Measurements from ENCODE around the gene NDST1.

Gene NDST1

DNA sequence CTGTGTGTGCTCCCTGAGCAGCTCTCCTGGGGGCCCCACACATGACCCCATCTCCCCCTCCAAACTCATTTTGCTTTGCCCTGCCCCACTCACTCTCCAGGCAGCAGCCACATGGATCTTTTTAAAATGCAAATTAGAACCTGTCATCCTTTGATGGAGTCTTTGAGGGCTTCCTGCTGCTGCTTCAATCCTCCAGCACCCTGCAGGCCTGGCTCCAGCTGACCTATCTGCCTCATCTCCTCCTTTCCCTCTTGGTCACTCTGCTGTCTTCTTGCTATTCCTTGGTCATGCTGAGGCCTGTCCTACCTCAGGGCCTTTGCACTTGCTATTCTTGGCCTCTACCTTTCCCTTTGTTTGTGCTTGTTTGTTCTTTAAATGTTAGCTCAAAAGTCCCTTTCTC lies 17.9 kb downstream of the NDST1 start:
- DNase-seq = no peak

DNA sequence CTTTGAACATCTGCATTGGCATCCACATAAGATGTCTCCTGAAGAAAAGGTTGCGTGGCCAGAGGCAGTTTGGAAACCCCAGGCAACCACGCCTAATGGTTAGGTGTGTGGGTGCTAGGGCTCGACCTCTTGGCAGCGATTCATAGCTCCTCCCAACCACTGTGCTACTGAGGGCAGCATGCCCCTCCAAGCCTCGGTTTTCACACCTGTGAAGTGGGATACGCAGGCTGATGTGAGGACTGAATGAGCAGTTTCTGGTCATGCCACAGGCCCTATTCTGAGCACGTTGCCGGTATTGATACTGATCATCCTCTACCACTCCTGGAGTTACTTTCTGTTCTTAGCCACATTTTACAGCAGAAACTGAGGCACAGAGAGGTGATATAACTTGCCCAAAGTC lies 19.1 kb downstream of the NDST1 start:
- DNase-seq = no peak

DNA sequence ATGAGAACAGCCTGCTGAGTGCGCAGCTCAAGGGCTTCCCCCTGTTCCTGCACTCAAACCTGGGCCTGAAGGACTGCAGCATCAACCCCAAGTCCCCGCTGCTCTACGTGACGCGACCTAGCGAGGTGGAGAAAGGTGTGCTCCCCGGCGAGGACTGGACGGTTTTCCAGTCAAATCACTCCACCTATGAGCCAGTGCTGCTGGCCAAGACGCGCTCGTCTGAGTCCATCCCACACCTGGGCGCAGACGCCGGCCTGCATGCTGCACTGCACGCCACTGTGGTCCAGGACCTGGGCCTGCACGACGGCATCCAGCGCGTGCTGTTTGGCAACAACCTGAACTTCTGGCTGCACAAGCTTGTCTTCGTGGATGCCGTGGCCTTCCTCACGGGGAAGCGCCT lies 19.9 kb downstream of the NDST1 start:
- DNase-seq = no peak

DNA sequence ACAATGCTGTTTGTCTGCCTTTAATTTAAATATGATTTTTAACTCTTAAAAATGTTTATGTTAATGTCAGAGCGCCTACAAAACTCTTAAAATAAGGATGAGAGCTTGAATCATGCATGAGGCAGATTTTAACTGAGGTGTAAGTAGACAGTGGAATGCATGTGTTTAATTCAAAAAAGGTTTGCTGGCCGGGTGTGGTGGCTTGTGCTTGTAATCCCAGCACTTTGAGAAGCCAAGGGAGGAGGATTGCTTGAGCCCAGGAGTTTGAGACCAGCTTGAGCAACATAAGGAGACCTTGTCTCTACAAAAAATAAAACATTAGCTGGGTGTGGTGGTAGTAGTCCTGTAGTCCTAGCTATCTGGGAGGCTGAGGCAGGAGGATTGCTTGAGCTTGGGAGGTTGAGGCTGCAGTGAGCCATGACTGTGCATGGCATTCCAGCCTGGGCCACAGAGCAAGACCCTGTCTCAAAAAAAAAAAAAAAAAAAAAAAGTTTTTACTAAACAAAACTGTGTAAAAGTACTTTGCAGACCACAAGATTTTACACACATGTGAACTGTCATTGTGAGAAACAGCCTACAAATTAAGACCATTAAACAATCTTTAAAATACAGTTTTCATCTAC lies 21.1 kb downstream of the NDST1 start:
- DNase-seq = no peak

DNA sequence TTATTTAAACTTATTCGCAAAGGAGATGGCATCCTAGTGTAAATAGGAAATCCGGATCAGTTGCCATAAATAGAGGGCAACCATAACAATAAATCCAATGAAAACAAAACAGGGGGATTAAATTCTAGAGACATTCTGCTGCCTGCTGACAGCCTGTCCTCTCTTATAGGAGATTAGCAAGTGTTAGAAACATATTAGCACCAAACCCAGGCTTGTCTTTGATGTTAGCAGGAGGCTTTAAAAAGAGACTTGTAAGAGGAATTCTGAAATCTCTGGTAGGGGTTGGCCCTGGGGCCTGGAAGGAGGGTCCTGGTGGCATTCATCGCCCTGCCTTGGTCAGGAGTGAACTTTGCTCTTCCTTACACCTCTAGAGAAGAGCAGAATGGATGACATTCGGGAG lies 21.6 kb downstream of the NDST1 start:
- DNase-seq = no peak

DNA sequence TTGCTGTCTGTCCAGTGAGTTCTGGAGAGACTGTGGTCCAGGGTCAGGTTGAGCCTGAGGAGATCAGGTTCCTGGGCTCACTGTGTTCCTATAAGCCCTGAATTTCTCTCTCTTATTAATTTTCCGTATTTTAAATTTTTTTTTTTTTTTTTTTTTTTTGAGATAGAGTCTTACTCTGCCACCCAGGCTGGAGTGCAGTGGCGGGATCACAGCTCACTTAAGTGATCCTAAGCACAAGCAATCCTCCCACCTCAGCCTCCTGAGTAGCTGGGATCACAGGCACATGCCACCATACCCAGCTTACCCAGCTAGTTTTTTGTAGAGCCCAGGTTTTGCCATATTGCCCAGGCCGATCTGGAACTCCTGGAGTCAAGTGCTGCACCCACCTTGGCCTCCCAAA lies 22.5 kb downstream of the NDST1 start:
- DNase-seq = no peak

DNA sequence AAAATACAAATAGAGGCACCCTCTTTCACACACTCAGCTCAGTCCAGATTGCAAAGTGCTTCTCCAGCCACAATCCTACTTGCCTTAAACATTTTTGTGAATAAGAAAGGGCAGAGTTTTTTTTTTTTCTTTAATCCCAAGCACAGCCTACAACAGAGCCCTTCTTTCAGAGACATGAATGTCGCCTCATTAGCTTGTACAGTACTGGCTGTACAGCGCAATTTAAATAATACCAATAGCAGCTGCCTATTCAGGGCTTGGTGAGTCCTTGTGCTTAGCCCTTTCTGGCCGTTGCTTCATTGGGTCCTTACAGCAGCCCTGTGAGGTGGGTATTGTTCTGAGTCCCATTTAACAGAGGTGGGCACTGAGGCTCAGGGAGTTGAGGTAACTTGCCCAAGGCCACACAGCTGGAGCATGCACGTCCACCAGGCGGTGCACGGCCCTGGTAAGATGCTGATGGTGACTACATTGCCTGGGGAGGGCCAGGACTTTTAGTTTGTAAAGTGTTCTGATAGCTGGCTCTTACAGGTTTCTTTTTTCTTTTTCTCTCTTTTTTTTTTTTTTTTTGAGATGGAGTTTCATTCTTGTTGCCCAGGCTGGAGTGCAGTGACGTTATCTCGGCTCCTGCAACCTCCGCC lies 23.1 kb downstream of the NDST1 start:
- DNase-seq = no peak

DNA sequence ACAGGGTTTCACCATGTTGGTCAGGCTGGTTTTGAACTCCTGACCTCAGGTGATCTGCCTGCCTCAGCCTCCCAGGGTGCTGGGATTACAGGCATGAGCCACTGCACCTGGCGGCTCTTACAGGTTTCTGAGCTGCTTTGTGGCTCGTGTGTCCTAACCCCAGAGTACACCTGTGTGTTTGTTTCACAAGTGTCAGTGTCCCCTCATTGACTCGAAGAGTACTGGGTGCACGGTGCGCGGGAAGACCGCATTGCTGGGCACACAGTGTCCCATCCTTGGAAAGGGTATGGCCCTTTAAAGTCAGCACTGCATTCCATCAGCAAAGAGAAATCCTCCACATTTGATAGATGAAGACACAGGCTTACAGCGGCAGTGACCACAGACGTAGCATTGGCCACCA lies 23.8 kb downstream of the NDST1 start:
- DNase-seq = no peak

DNA sequence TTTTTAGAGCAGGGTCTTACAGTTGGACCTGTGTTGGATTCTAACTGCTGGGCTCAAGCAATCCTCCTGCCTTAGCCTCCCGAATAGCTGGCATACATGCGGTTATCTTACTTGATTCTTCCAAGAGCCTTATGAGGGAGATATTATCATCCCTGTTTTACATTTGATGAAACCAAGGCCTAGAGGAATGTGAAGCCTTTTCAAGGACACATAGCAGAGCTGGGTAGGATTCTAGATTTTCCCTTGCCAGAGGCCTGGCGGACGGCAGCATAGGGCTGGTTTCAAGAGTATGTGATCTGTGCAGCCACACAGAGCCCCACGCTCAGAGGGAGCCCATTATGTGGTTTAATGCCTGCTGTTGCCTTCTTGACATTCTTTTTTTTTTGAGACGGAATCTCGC lies 24.2 kb downstream of the NDST1 start:
- DNase-seq = no peak

DNA sequence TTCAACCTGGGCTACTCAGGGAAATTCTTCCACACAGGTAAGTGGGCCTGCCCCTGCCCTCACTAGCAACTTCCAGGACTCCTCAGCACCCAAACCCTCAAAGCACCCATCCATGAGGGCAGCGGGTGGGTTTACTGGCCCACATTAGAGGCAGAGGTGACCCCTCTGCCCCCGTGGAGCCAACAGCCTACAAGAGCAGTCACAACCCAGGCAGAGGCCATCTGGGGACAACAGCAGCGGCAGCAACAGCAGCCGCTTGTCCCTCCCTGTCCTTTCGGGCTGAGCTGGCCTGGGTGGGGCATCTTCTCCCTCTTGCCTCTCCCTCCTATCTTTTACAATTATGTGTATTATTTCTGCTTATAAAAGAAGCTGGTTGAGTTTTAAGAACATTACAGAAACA lies 25.1 kb downstream of the NDST1 start:
- DNase-seq = no peak

DNA sequence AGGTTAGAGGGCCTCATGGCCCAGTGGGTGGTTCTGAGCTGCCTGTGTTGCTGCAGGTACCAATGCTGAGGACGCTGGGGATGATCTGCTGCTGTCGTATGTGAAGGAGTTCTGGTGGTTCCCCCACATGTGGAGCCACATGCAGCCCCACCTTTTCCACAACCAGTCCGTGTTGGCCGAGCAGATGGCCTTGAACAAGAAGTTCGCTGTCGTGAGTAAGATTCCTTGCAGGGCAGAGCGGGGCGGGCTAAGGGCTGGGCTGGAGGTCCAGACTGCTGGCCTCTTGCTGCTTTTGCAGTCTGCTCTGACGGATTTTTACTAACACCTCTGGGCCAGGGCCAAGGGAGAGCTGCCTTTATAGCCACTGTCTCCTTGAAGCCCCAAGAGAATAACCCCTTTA lies 26.9 kb downstream of the NDST1 start:
- DNase-seq = no peak

DNA sequence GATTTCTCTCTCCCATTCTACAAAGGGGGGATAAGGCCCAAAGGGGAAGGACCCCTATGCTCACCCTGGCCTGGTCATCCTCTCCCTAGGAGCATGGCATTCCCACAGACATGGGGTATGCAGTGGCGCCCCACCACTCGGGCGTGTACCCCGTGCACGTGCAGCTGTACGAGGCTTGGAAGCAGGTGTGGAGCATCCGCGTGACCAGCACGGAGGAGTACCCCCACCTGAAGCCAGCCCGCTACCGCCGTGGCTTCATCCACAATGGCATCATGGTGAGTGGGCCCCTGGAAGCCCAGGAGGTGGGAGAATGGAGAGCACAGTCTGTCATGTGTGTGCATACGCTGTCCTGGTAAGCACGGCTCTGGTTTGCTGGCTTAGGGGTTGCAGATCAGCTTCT lies 27.7 kb downstream of the NDST1 start:
- DNase-seq = no peak

DNA sequence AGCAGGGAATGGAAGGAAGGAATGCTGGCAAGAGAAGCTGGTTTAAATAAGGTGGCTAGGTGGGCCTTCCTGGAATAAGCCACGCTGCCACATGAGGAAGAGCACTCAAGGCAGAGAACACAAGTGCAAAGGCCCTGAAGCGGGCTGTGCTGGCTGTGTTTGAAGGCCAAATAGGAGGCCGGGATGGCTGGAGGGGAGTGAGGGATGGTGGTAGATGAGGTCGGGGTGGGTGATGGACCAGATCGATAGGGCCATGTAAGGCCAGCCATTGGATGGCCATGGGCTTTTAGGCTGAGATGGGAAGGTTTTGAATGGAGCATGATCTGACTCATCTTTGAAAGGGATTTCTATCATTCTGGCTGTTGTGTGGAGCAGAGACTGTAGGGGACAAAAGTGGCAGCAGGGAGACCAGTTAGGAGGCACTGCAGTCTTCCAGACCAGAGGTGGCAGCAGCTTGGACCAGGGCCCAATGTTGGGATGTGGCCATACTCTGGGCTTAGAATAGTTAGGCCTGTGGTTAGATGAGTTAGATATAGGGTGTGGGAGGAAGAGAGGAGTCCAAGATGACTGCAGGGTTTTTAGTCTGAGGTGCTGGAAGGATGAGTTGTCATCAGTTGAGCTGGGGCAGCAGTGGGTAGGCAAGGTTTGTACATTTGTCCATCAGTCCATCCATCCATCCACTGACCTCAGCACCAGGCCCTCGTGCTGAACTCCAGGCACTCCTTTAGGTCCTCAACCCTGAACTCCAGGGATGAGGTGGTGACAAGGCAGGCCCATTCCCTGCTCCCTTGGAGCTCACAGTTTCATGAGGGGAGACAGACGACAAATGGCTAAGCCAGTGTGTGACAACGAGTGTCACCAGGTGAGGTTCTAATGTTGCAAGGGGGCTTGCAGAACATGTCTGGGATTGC lies 30.3 kb downstream of the NDST1 start:
- DNase-seq = no peak

DNA sequence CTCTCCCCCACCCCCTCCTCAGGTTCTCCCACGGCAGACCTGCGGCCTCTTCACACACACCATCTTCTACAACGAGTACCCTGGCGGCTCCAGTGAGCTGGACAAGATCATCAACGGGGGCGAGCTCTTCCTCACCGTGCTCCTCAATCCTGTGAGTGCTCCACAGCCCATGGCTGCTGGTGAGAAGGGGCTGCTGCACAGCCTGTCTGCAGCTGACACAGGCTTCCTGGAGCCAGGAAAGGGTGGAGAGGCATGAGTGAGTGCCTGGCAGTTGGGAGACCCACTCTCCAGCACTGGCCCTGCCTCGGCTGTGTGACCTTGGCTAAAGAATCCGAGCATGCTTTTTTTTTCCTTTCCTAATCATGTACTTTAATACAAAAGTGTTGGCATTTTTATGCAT lies 31.3 kb downstream of the NDST1 start:
- no peak for DNase-seq

DNA sequence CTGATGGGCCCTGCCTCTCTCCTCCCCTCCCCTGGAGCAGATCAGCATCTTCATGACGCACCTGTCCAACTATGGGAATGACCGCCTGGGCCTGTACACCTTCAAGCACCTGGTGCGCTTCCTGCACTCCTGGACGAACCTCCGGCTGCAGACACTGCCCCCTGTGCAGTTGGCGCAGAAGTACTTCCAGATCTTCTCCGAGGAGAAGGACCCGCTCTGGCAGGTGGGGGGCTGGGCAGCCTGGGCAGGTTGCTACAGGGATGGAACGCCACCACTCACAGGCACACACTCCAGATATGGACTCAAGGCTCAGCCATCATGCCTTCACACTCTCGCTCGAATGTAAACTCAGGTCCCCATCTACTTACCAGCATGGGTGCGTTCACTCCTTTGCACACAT lies 32.1 kb downstream of the NDST1 start:
- no peak for DNase-seq

DNA sequence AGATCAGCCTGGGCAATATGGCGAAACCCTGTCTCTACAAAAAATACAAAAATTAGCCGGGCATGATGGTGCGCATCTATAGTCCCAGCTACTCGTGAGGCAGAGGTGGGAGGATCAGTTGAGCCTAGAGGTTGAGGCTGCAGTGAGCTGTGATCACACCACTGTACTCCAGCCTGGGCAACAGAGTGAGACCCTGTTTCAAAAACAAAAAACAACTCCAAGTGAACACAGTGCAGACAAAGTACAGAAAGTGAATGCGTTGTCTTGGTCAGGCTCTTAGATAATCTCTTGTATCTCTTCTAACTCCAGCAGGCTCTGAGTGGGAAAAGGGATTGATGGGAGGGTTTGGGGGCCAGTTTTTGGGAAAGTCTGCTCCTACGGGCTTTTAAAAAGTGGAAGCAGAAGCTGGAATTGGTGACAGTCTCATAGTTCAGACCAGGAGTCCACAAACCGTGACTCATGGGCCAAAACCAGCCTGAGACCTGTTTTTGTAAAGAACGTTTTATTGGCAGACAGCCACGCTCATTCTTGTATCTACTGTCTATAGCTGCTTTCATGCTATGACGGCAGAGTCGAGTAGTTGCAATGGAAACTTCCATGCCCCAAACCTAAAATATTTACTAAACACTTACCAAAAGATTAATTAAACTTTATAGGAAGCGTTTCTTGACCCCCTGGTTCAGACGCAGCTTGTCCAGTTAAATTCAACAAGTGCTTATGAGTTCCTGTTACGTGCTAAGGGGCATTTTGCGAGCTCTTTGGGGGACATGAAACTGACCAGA lies 32.9 kb downstream of the NDST1 start:
- DNase-seq = no peak

DNA sequence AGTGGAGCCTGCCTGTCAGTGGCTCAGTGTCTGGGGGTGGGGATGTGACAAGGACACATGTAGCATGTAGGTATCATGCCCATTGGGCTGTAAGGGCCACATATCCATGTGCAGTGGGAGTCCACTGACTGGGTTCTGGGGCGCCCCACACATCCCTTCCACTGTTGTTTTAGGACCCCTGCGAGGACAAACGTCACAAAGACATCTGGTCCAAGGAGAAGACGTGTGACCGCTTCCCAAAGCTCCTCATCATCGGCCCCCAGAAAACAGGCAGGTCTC lies 33.4 kb downstream of the NDST1 start:
- no peak for DNase-seq

DNA sequence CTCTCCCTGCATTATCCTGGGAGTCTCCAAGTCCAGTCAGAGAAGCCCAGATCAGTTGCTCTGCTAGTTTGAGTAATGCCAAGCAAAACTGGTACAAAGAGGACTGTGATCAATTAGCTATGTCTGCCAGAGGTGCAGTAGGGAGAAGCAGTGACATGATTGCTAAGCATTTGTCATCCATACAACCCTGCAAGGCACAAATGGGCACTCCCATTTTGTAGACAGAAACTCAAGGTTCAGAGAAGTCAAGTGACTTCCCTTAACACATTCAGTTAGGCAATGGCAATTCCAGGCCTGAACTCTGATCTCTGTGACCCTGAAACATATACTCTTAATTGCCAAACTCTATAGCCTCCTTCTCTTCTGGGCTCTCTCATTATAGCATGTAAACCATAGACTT lies 34.0 kb downstream of the NDST1 start:
- DNase-seq = no peak

DNA sequence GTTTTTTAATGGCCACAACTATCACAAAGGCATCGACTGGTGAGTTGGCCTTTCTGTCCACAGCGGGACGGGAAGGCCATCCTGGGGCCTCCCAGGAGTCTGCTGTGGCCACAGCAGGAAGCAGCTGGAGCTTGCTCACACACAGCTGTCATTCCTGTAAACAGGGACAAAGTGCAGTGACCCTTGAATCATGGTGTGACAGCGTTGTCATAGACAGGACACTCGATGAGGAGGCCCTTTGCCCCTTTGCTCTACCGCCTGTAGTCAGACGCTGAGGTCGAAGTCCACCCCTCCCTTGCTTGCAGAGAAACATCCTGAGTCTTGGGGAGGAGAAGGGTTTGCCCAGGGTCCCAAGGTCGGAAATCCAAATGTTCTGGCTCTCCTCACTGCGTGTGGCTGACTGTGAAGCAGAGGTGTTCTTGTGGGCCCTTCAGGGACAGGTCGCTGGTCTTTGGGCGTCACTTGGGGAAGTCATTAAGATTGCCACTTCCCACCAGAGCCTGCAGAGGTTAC lies 35.1 kb downstream of the NDST1 start:
- no peak for DNase-seq

DNA sequence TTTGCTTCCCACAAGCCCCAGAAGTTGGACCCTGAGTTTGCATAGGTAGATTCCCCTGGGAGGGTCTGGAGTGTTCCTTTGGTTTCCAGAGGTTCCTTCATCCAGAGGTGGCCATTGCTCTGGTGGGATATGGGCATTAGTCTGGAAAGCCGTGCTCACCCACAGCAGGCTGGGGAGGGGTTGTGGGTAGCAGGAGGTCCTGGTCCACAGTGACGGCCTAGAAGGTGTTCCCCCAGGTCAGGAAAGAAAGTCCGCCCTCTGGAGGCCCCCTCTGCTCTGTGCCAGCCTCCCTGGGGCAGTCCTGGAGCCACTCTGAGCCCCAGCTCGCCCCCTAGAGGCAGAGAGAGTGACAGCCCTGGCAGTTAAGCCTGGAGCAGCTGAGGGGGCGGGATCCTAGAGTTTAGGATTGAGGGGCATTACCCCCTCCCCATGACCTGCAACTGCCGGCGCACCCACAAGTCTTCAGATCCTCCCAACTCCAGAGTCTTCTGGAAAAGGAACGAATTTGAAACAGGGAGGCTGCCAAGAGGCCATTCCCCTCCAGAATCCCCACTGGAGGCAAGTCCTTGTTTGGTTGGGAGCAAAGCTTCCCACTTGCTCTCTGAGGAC lies 36.8 kb downstream of the NDST1 start:
- peak; percentile 61 to 63 for DNase-seq

DNA sequence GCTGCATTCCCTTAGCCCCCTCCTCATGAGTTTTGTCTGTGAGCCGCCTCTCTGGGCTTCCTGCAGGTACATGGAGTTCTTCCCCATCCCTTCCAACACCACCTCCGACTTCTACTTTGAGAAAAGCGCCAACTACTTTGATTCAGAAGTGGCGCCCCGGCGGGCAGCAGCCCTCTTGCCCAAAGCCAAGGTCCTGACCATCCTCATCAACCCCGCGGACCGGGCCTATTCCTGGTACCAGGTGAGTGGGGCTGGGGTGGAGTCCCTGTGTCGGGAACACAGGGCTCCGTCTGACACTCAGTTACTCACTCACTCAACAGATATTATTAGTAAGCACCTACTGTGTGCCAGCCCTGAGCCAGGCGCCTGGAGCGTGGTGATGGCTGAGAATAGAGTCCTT lies 37.3 kb downstream of the NDST1 start:
- DNase-seq = no peak

DNA sequence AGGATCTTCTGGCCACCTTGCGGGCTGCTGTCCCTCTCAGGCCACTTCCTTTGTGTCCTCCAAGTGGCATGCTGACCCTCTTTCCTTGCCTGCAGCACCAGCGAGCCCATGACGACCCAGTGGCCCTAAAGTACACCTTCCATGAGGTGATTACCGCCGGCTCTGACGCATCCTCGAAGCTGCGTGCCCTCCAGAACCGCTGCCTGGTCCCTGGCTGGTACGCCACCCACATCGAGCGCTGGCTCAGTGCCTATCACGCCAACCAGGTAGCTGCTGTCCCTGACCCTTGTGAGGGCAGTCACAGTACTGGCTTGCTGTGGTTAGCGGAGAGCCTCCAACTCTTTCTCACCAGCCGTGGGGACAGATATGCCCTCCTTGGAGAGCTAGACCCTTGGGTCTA lies 40.2 kb downstream of the NDST1 start:
- no peak for DNase-seq

DNA sequence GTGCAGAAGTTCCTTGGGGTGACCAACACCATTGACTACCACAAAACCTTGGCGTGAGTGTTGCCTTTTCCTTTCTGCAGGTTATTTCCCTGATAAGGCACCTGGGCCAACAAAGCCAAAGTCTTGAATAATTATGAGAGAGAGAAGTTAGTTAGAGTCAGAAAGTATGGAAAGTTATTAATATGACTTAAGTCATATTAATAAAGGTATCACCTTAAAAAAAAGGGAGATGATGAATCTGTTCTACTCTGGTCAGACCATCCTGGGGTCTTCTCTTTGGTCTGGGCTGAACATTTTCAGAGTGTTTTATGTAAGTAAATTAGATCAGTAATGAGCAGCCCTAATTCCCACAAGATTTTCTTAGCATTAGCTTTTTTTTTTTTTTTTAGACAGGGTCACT lies 41.8 kb downstream of the NDST1 start:
- DNase-seq = no peak
